ENCODE results near the gene SUGCT. TPM values are rescaled to one million over a fixed set of nuclear protein-coding genes. Genes with fewer than 3 reads are reported as not detected.

Gene SUGCT
- total RNA-seq, 1 experiment from 2014 or later = 1.5 TPM

- POLR2A ChIA-PET (ENCODE audit: low non-redundant PET) = no interaction called here
- no TSS peak for BruUV-seq (replicated peaks)
- H3K4me3 ChIP-seq (ENCODE audit: low read depth, low read length, poor library complexity, severe bottlenecking) = no peak overlapping the region
- intact Hi-C loops (cut with micrococcal nuclease; ENCODE audit: unreplicated experiment) = no loop called here
- H3K27me3 ChIP-seq (replicated peaks; ENCODE audit: insufficient read depth, low read depth, low read length, poor library complexity) = no peaks in the 10 kb centered on the region
- no peaks in the 10 kb centered on the region for H3K36me3 ChIP-seq (ENCODE audit: insufficient read depth, low read length, poor library complexity, severe bottlenecking)
- CTCF ChIA-PET = no interaction called here
- H3K27ac ChIP-seq (ENCODE audit: low read depth, low read length, poor library complexity, severe bottlenecking) = no peak overlapping the region
- no peaks in the 10 kb centered on the region for H3K4me1 ChIP-seq (ENCODE audit: insufficient read depth, low read length, poor library complexity, severe bottlenecking)
- DNase-seq (ENCODE audit: low spot score) = no peak
- H3K9me3 ChIP-seq (ENCODE audit: low read depth, low read length, poor library complexity, severe bottlenecking) = no peaks in the 10 kb centered on the region
- no peak for TF ChIP-seq EZH2 (IDR thresholded peaks at IDR 0.05; ENCODE audit: borderline replicate concordance, low read depth, low read length, poor library complexity, severe bottlenecking)
- no peak for TF ChIP-seq CTCF (conservative IDR thresholded peaks at IDR 0.05; ENCODE audit: low read depth, low read length)
Observed at GRCh38 chr7:40804477-40805215, 669.8 kb downstream of the SUGCT start.

- Histone ChIP-seq H3K27me3 (replicated peaks; ENCODE audit: insufficient read depth, low read depth, low read length, poor library complexity) (no peaks in the 10 kb centered on the region), H3K9me3 (ENCODE audit: low read depth, low read length, poor library complexity, severe bottlenecking) (no peaks in the 10 kb centered on the region), H3K36me3 (ENCODE audit: insufficient read depth, low read length, poor library complexity, severe bottlenecking) (no peaks in the 10 kb centered on the region), H3K27ac (ENCODE audit: low read depth, low read length, poor library complexity, severe bottlenecking) (no peak overlapping the region), H3K4me1 (ENCODE audit: insufficient read depth, low read length, poor library complexity, severe bottlenecking) (no peaks in the 10 kb centered on the region), H3K4me3 (ENCODE audit: low read depth, low read length, poor library complexity, severe bottlenecking) (no peak overlapping the region)
- intact Hi-C loops (cut with micrococcal nuclease; ENCODE audit: unreplicated experiment) = no loop called here
- no peak for DNase-seq (ENCODE audit: low spot score)
- POLR2A ChIA-PET (ENCODE audit: low non-redundant PET) = no interaction called here
- TF ChIP-seq EZH2 (IDR thresholded peaks at IDR 0.05; ENCODE audit: borderline replicate concordance, low read depth, low read length, poor library complexity, severe bottlenecking) = no peak
- BruUV-seq (replicated peaks) = no TSS peak
- CTCF ChIA-PET = no interaction called here
Observed at GRCh38 chr7:40805361-40805760, 670.6 kb downstream of the SUGCT start.

GRCh38 chr7:40808378-40808942, 673.7 kb downstream of the SUGCT start:
- H3K4me1 ChIP-seq (ENCODE audit: insufficient read depth, low read length, poor library complexity, severe bottlenecking) = no peaks in the 10 kb centered on the region
- no peaks in the 10 kb centered on the region for H3K27me3 ChIP-seq (replicated peaks; ENCODE audit: insufficient read depth, low read depth, low read length, poor library complexity)
- no peak overlapping the region for H3K4me3 ChIP-seq (ENCODE audit: low read depth, low read length, poor library complexity, severe bottlenecking)
- CTCF ChIA-PET = no interaction called here
- POLR2A ChIA-PET (ENCODE audit: low non-redundant PET) = no interaction called here
- no peaks in the 10 kb centered on the region for H3K9me3 ChIP-seq (ENCODE audit: low read depth, low read length, poor library complexity, severe bottlenecking)
- no peaks in the 10 kb centered on the region for H3K36me3 ChIP-seq (ENCODE audit: insufficient read depth, low read length, poor library complexity, severe bottlenecking)
- BruUV-seq (replicated peaks) = no TSS peak
- DNase-seq (ENCODE audit: low spot score) = no peak
- intact Hi-C loops (cut with micrococcal nuclease; ENCODE audit: unreplicated experiment) = no loop called here
- TF ChIP-seq EZH2 (IDR thresholded peaks at IDR 0.05; ENCODE audit: borderline replicate concordance, low read depth, low read length, poor library complexity, severe bottlenecking) (no peak), CTCF (conservative IDR thresholded peaks at IDR 0.05; ENCODE audit: low read depth, low read length) (no peak)
- H3K27ac ChIP-seq (ENCODE audit: low read depth, low read length, poor library complexity, severe bottlenecking) = no peak overlapping the region

GRCh38 chr7:40810274-40810673, 675.5 kb downstream of the SUGCT start:
- POLR2A ChIA-PET (ENCODE audit: low non-redundant PET) = no interaction called here
- no peak overlapping the region for H3K27ac ChIP-seq (ENCODE audit: low read depth, low read length, poor library complexity, severe bottlenecking)

More at GRCh38 chr7:40810274-40810673, 675.5 kb downstream of the SUGCT start:
- BruUV-seq (replicated peaks) = no TSS peak
- TF ChIP-seq EZH2 (IDR thresholded peaks at IDR 0.05; ENCODE audit: borderline replicate concordance, low read depth, low read length, poor library complexity, severe bottlenecking) (no peak), CTCF (conservative IDR thresholded peaks at IDR 0.05; ENCODE audit: low read depth, low read length) (no peak)
- intact Hi-C loops (cut with micrococcal nuclease; ENCODE audit: unreplicated experiment) = no loop called here
- CTCF ChIA-PET = no interaction called here
- no peaks in the 10 kb centered on the region for H3K9me3 ChIP-seq (ENCODE audit: low read depth, low read length, poor library complexity, severe bottlenecking)
- no peaks in the 10 kb centered on the region for H3K36me3 ChIP-seq (ENCODE audit: insufficient read depth, low read length, poor library complexity, severe bottlenecking)
- no peak overlapping the region for H3K4me3 ChIP-seq (ENCODE audit: low read depth, low read length, poor library complexity, severe bottlenecking)
- DNase-seq (ENCODE audit: low spot score) = no peak
- H3K4me1 ChIP-seq (ENCODE audit: insufficient read depth, low read length, poor library complexity, severe bottlenecking) = no peaks in the 10 kb centered on the region
- no peaks in the 10 kb centered on the region for H3K27me3 ChIP-seq (replicated peaks; ENCODE audit: insufficient read depth, low read depth, low read length, poor library complexity)

Measured in A673 (cell line).